GM23248 (cell line): ENCODE data around the gene DLG2.

Source experiments
- EZH2 ChIP-seq: fragments of 200-600 bp; sonication (generic); IDR thresholded peaks from 2 replicates; pipeline ENCODE4 v1.6.1; 2018; ENCODE audit warnings: antibody characterized with exemption, mild to moderate bottlenecking; ENCODE audit not compliant: insufficient read depth, poor library complexity, severe bottlenecking
- EZH2phosphoT487 ChIP-seq: fragments of 200-600 bp; sonication (generic); IDR thresholded peaks from 2 replicates; pipeline ENCODE4 v1.6.1; 2018; ENCODE audit warnings: antibody characterized with exemption, moderate library complexity, mild to moderate bottlenecking, low read depth; ENCODE audit not compliant: insufficient read depth

- TF ChIP-seq EZH2 = no peak
- TF ChIP-seq EZH2phosphoT487 = no peak
These were observed 461.3 kb downstream of the DLG2 start for GRCh38 chr11:85165819-85166218.
